Trophoblast cell (in vitro differentiated cells and primary cell): ENCODE results near the gene APBA2. TPM values are rescaled to one million over a fixed set of nuclear protein-coding genes. Genes with fewer than 3 reads are reported as not detected.
A peak's percentile ranks its signal among the peaks of the same experiment; 100 is the strongest.
"Not testable (repeated sequence)": the region's sequence is repeated elsewhere in the genome, so short reads cannot be mapped to it uniquely, and the experiment has no call there.

Experiments
- DNase-seq, 2 donors: peaks; one replicate each; pipeline ENCODE4 v3.0.0-alpha.2; 2016
- H2AFZ ChIP-seq: 2 replicates; pipeline ENCODE4 v1.6.1; 2013; ENCODE audit warnings: low read length, moderate library complexity, mild to moderate bottlenecking; ENCODE audit not compliant: insufficient read depth, poor library complexity
- H2AK5ac ChIP-seq: 2 replicates; pipeline ENCODE4 v1.6.1; 2013; ENCODE audit warnings: mild to moderate bottlenecking, low read length
- H2BK120ac ChIP-seq: 2 replicates; pipeline ENCODE4 v1.6.1; 2013; ENCODE audit warnings: low read length, mild to moderate bottlenecking, moderate library complexity; ENCODE audit not compliant: insufficient read depth, poor library complexity
- H2BK12ac ChIP-seq: 2 replicates; pipeline ENCODE4 v1.6.1; 2013; ENCODE audit warnings: mild to moderate bottlenecking, low read length, moderate library complexity
- H2BK5ac ChIP-seq: 2 replicates; pipeline ENCODE4 v1.6.1; 2013; ENCODE audit warnings: low read length, low read depth, moderate library complexity, mild to moderate bottlenecking; ENCODE audit not compliant: poor library complexity
- H3K14ac ChIP-seq: 2 replicates; pipeline ENCODE4 v1.6.1; 2013; ENCODE audit warnings: mild to moderate bottlenecking, low read length
- H3K18ac ChIP-seq: 2 replicates; pipeline ENCODE4 v1.6.1; 2013; ENCODE audit warnings: mild to moderate bottlenecking, low read length
- H3K23ac ChIP-seq: 2 replicates; pipeline ENCODE4 v1.6.1; 2013; ENCODE audit warnings: low read length
- H3K27ac ChIP-seq: 2 replicates; pipeline ENCODE4 v1.5.1; 2013; ENCODE audit warnings: low read depth, mild to moderate bottlenecking, inconsistent platforms, low read length, moderate library complexity
- H3K27me3 ChIP-seq: 2 replicates; pipeline ENCODE4 v1.6.1; 2013; ENCODE audit warnings: inconsistent platforms, mild to moderate bottlenecking, low read length, moderate library complexity; ENCODE audit not compliant: insufficient read depth
- H3K36me3 ChIP-seq, 2 experiments: 1 replicate in 1 of 2; 2 replicates in 1 of 2; pipeline ENCODE4 v1.6.1; 2013; ENCODE audit warnings: low read length in 2 of 2, mild to moderate bottlenecking in 2 of 2, moderate library complexity in 1 of 2; ENCODE audit not compliant: insufficient read depth in 2 of 2, control insufficient read depth in 1 of 2
- H3K4ac ChIP-seq: 2 replicates; pipeline ENCODE4 v1.6.1; 2013; ENCODE audit warnings: low read depth, mild to moderate bottlenecking, low read length, moderate library complexity
- H3K4me1 ChIP-seq, 2 experiments: 1 replicate in 1 of 2; 2 replicates in 1 of 2; pipeline ENCODE4 v1.6.1; 2013; ENCODE audit warnings: low read length in 2 of 2, mild to moderate bottlenecking in 2 of 2, moderate library complexity in 1 of 2; ENCODE audit not compliant: insufficient read depth in 2 of 2, control insufficient read depth in 1 of 2
- H3K4me2 ChIP-seq: 2 replicates; pipeline ENCODE4 v1.6.1; 2013; ENCODE audit warnings: inconsistent platforms, mild to moderate bottlenecking, low read length, moderate library complexity
- H3K4me3 ChIP-seq: 2 replicates; pipeline ENCODE4 v1.5.1; 2013; ENCODE audit warnings: mild to moderate bottlenecking, low read depth, low read length, inconsistent platforms
- H3K79me1 ChIP-seq: one replicate; pipeline ENCODE4 v1.6.1; 2013; ENCODE audit warnings: low read length
- H3K79me2 ChIP-seq: 2 replicates; pipeline ENCODE4 v1.6.1; 2013; ENCODE audit warnings: low read length, mild to moderate bottlenecking; ENCODE audit not compliant: control insufficient read depth, insufficient read depth, poor library complexity
- H3K9ac ChIP-seq: 2 replicates; pipeline ENCODE4 v1.6.1; 2013; ENCODE audit warnings: mild to moderate bottlenecking, low read length
- H3K9me3 ChIP-seq: 2 replicates; pipeline ENCODE4 v1.6.1; 2013; ENCODE audit warnings: low read depth, mild to moderate bottlenecking, control low read depth, inconsistent platforms, low read length; ENCODE audit not compliant: insufficient read depth
- H4K12ac ChIP-seq: 2 replicates; pipeline ENCODE4 v1.6.1; 2013; ENCODE audit warnings: low read depth, mild to moderate bottlenecking, low read length, moderate library complexity
- H4K8ac ChIP-seq: 2 replicates; pipeline ENCODE4 v1.6.1; 2013; ENCODE audit warnings: low read depth, mild to moderate bottlenecking, low read length, moderate library complexity
- H4K91ac ChIP-seq: one replicate; pipeline ENCODE4 v1.6.1; 2013; ENCODE audit warnings: low read depth, mild to moderate bottlenecking, low read length, moderate library complexity
- WGBS: extraction: QIAGEN DNeasy Blood & Tissue Kit; methylation state at CpG from one replicate; pipeline ENCODE4 v1.1.7; 2013; ENCODE audit warnings: missing lambda C conversion rate; ENCODE audit not compliant: insufficient read length, insufficient coverage; ENCODE audit errors: extremely low coverage; 5-methylcytosine and 5-hydroxymethylcytosine counted together
- polyA plus RNA-seq: library from polyadenylated mRNA; stranded (reverse); fragments of 200-250 nt; gene quantifications from 2 replicates; pipeline ENCODE4 v1.2.3, GENCODE V29; 2013

Gene APBA2
- polyA plus RNA-seq: 1.6 and 1.7 TPM in 2 replicates

DNA sequence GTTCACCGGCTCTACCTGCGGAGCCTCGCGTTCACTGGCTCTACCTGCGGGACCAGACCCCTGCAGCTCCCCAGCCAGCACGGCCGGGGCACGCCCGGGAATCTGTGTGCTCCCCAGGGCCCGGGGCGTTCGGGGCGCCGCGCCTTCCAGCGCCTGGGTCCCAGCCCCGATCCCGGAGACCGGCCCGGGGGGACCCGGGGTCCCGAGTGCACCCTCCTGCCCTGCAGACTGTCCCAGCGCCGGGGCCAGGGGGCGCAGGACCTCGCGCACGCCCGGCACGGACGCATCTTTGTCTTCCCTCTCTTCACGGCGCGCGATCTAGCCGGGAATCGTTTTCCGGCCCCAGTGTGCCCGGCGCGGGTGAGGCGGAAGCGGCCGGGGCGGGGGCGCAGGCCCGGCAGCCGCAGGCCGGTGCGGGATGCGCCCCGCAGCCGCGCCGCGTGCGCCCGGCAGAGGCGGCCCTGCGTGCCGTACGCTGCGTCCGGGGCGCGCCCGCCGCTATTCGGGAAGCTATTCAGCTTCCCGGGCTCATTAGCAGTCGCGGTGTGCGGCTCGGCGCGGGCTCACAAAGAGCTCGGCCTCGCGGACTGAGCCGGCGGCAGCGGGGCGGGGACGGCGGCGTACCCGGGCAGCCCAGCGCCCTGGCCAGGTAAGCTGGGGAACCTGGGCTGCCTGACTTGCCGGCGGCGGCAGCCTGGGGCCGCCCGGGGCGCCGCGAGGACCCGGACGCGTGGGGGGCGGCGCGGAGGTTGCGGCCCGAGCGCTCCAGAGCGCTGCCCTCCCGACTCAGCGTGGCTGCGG lies at the start of gene APBA2:
Gene APBA2 (plus strand): TSS at position 345 of the 801 bp plus-strand sequence. CDS start 167,911 bp downstream, outside the sequence.
- H3K9ac ChIP-seq: no peak within 1 kb of the TSS
- no CpG with 5 or more reads among the region's 109 CpGs for WGBS
- peak within 1 kb of the TSS; percentile 88 for H3K4me2 ChIP-seq
- peak within 1 kb of the TSS; percentile 75 for H3K4me3 ChIP-seq
- no peak within 1 kb of the TSS for H2BK12ac ChIP-seq
- H3K18ac ChIP-seq: no peak within 1 kb of the TSS
- H3K23ac ChIP-seq: no peak within 1 kb of the TSS
- no peaks in the 10 kb centered on the region for H3K9me3 ChIP-seq
- H4K91ac ChIP-seq: peak within 1 kb of the TSS; percentile 16
- no peak within 1 kb of the TSS for H3K27ac ChIP-seq
- H2AK5ac ChIP-seq: no peak within 1 kb of the TSS
- H3K36me3 ChIP-seq: no peaks in the 10 kb centered on the region
- H2BK120ac ChIP-seq: peak within 1 kb of the TSS; percentile 7
- peak within 1 kb of the TSS; percentile 85 for H2AFZ ChIP-seq
- no peak within 1 kb of the TSS for H3K14ac ChIP-seq
- H3K79me1 ChIP-seq: no peaks in the 10 kb centered on the region
- H2BK5ac ChIP-seq: no peak within 1 kb of the TSS
- H3K79me2 ChIP-seq: no peaks in the 10 kb centered on the region
- DNase-seq: peak in 1 of 2 donors; percentile 13
- peak within 1 kb of the TSS; percentile 73 for H4K12ac ChIP-seq
- H3K27me3 ChIP-seq: peaks cover 31% of the 10 kb centered on the region
- no peak within 1 kb of the TSS for H3K4ac ChIP-seq
- H4K8ac ChIP-seq: peak within 1 kb of the TSS; percentile 46
- H3K4me1 ChIP-seq: peaks cover 4 to 6% of the 10 kb centered on the region in 2 experiments

DNA sequence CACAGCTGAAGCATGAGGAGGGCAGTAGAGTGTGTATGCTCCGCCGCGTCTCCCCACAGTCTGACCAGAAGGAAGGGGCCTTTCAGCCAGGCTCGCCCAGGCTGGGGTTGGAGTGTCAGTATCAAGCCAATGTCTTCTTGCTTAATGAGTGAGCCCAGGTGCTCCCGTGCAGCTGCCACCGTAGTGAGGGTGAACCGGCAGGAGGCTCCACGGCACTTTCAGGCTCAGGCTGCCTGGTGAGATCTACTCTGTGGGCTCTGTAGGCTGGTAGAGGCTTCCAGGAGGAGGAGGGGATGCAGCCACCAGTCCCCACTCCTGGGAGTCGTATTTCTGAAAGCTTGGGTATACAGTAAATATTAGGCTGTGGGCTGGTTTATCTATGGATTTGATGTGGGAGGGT lies 45.5 kb upstream of the APBA2 start:
- H3K27me3 ChIP-seq, H2BK120ac ChIP-seq, H2AFZ ChIP-seq, H2BK12ac ChIP-seq, H3K23ac ChIP-seq, H3K79me2 ChIP-seq, H3K4me1 ChIP-seq, H3K27ac ChIP-seq, H4K8ac ChIP-seq, H3K4ac ChIP-seq, H3K14ac ChIP-seq, H3K18ac ChIP-seq, H4K12ac ChIP-seq, H2BK5ac ChIP-seq, H2AK5ac ChIP-seq, H3K9me3 ChIP-seq, H3K4me3 ChIP-seq, H3K79me1 ChIP-seq, H3K4me2 ChIP-seq, H3K36me3 ChIP-seq, H3K9ac ChIP-seq, H4K91ac ChIP-seq, DNase-seq: not testable (repeated sequence)
- no CpG with 5 or more reads among the region's 9 CpGs for WGBS

DNA sequence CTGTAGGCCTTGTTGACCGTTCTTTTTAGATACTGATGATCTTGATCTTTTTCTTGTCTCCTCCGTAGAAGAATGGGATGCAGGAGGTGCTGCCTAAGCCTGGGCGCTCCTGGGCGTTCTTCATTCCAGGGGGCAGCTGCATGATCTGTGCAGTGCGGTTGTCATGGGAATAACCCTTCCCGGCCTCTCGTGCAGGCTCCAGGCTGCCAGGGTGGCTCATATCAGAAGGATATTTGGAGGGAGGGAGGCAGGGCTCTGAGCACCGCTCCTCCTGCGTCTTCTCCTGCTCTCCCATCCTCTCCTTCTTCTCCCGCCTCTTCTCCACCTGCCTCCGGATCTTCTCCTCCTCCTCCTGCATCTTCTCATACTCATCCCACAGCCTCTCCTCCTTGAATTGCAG lies 43.6 kb upstream of the APBA2 start:
- H3K4me3 ChIP-seq, H4K8ac ChIP-seq, DNase-seq, H3K4me1 ChIP-seq, H3K9ac ChIP-seq, H3K36me3 ChIP-seq, H3K9me3 ChIP-seq, H2AFZ ChIP-seq, H2AK5ac ChIP-seq, H3K4ac ChIP-seq, H3K23ac ChIP-seq, H2BK120ac ChIP-seq, H3K18ac ChIP-seq, H3K4me2 ChIP-seq, H3K14ac ChIP-seq, H3K79me1 ChIP-seq, H3K79me2 ChIP-seq, H3K27me3 ChIP-seq, H4K12ac ChIP-seq, H2BK5ac ChIP-seq, H4K91ac ChIP-seq, H2BK12ac ChIP-seq, H3K27ac ChIP-seq: not testable (repeated sequence)
- no CpG with 5 or more reads among the region's 11 CpGs for WGBS

DNA sequence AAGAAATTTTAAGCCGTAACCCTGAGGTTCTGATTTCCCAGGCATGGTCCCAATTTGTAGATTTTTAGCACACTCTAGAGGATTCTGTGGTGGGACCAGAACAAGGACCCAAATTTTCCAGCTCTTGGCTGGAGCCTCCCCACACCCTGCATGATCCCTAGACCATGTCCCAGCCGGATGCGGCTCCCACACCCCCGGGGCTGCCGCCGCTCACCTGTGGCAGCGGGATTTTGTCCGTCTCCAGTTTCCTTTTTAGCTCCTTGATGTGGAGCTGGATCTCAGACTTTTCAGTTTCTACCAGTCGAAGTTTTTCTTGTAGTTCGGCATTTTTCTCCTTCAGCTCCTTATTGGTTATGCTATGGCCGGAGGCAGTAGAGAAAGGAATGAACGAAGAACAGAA lies 42.3 kb upstream of the APBA2 start:
- not testable (repeated sequence) for H3K4me1 ChIP-seq, H2BK5ac ChIP-seq, H4K8ac ChIP-seq, H3K18ac ChIP-seq, H2AFZ ChIP-seq, H3K4me2 ChIP-seq, H3K36me3 ChIP-seq, H3K23ac ChIP-seq, H2AK5ac ChIP-seq, H2BK120ac ChIP-seq, H3K9ac ChIP-seq, H4K91ac ChIP-seq, H3K27ac ChIP-seq, H2BK12ac ChIP-seq, H4K12ac ChIP-seq, H3K4me3 ChIP-seq, DNase-seq, H3K79me2 ChIP-seq, H3K14ac ChIP-seq, H3K9me3 ChIP-seq, H3K4ac ChIP-seq, H3K27me3 ChIP-seq, H3K79me1 ChIP-seq
- WGBS: no CpG with 5 or more reads among the region's 12 CpGs
